HG03571 (cell line): ENCODE results near the gene FAM209A.
"Not testable (repeated sequence)": the region's sequence is repeated elsewhere in the genome, so short reads cannot be mapped to it uniquely, and the experiment has no call there.

Experiments used
- ATAC-seq: cut with Tn5 transposase; IDR thresholded peaks from one replicate; pipeline ENCODE4 v1.9.1; 2021; ENCODE audit not compliant: unreplicated experiment

FAM209A gene, protein sequence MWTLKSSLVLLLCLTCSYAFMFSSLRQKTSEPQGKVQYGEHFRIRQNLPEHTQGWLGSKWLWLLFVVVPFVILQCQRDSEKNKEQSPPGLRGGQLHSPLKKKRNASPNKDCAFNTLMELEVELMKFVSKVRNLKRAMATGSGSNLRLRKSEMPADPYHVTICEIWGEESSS

DNA sequence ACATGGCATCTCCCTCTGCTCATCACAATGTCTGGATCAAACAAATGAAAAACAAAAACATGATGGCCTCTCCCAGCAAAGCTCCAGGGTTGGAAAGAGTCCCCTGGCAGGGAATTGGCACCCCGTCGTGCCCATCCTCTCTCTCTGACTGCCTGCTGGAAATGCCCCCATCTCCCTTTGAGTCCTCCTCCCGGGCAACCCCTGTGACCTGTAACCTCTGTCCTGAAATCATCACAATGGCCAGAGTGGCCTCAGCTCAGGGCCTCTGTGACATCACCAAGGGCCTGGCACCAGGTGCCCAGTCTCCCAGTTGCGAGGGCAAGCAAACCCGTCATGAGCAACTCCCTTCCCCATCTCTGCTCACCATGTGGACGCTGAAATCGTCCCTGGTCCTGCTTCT lies at the start of gene FAM209A:
FAM209A (plus strand) TSS at position 301 of the 400 bp plus-strand sequence; CDS start at position 366, 65 bp downstream.
- ATAC-seq, result not testable (repeated sequence)

DNA sequence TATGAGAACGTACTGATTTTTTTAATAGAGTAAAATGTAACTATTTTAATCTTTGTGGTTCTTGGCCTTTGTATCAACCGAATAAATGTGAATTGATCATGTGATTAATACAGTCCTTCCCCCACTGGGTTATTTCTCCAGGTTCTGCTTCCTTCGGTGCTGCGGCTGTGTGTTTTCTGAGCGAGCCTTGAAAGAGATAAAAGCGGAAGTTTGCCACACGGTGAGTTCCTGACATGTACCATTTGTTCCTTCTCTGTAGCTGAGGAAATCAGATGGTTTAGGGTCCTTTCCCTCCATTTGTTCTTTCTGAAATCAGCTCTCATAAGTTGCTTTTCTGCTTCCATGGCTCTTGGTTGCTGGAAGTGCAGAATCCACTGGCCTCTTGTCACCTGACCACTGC lies 40.6 kb upstream of the FAM209A start:
- no peak for ATAC-seq

DNA sequence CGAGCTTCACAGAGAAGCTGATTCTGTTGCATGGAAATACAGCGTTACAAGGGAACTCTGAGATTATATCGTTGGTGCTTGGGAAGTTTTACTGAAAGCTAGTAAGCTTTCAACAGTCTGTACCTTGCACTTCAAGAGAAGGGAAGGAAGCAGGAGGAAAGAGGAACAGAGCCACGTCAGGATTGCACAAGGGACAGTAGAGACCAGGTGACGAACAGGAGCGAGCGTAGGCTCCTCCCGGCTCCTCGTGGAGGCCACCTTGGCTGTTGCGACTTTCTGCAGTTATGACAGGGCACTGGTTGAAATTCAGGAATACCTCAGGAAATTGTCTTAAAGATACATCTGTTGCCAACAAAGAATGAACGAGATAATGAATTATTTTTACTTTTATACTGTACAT lies 37.3 kb upstream of the FAM209A start:
- no peak for ATAC-seq

DNA sequence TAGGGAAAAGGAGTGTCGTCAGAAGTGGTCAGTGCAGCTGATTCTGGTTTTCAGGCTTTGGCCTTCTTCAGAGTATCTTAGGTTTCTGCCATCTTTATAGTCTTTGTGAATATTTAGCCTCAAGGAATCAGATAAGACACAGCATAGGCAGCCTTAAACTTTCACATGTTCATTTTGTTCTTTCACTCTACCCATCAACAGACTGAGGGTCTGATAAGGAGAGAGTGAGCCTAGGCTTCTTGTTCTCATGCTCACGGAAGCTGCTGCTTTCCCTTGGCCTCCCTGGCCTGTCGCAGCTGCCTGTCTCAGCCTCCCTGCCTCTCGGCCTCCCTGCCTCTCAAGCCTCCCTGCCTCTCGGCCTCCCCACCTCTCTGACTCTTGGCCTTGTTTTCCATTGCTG lies 36.0 kb upstream of the FAM209A start:
- ATAC-seq, result no peak

DNA sequence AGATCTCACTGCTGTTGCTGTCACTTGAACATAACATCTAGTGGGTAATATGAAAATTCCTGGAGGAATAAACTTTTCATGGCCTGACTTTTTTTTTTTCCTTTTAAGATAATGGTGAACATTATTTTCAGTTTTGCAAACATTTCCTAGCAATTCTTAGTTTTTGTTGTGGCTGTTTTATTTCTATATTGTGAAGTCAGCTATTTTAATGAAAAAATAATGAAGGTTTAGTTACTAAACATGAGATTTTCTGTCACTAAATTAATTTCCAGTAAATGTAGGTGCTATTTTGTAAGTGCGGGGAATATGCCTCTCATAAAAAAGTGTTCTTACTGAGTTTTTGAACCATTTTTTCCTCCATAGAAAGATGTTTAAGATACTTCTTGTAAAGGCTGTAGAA lies 23.4 kb upstream of the FAM209A start:
- no peak for ATAC-seq

DNA sequence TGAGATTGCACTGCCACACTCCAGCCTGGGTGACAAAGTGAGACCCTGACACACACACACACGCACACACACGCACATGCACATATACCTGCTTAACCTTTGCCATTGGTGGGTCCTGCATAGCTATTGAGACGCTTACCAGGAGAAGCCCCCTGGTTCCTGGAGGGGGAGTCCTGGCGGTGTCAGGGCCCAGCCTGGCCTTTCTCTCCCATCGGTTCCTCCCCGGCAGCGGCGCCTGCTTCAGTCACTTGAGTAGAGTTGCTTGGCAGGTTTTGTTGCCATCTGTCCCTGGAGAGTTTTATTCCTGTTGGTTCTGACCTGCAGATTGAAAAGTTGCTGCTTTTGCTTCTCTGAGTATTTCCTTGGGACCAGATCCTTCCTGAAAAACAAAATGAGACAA lies 20.6 kb upstream of the FAM209A start:
- no peak for ATAC-seq

DNA sequence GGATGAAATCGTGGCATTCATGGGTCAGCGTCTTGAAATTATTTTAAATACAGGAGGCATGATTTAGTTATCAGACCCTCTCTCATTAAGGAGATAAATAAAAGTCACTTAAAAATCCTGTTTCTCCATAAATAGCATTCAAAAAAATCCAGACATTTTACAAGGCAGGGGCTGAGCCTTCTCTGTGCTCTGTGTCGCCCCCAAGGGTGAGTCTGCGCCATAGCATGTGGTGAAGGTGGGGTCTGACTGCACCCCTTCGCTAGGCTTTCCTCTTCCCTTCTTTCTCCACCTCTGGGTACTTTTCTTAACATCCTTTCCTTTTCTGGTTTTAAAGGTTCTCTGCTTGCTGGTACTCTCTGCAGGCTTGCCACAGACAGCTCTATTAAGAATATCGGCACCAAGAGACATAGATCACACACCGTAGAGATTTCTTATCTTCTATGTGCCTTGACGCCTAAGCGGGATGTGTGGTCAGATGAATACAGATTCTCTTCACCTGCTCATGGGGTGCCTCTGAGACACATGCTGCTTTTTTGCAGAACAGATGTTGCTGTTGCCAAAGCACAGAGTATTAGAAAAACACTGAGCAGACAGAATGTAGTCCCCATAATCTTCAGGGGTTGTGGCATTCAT lies 20.1 kb upstream of the FAM209A start:
- ATAC-seq, result no peak

DNA sequence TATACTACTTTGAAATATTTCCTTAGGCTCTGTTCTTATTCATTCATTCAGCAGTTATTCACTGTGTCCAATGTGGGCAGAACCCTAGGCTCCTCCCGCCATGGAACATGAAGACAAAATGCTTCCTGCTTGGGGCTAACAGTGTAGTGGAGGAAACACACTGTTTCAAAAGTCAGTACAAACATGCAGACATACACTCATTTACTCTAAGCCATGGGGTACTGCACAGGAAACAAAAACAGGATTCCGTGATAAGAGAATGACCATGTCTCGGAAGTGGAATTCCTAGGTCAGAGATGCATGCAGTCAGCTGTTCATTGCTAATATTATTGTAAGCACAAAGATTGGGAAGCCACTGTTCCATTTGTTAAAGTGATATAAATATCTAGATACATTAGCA lies 18.4 kb upstream of the FAM209A start:
- no peak for ATAC-seq

DNA sequence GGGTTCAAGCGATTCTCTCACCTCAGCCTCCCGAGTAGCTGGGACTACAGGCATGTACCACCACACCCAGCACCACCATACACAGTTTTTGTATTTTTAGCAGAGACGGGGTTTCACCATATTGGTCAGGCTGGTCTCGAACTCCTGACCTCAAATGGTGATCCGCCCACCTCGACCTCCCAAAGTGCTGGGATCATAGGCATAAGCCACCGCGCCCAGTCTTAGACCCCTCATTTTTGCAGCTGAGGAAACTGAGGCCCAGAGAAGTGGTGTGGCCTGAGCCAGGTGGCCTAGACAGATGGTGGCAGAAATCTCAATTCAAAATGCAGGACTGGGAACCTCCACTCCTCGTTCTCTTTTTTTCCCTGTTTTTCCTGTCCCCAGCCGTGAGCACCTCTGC lies 12.6 kb upstream of the FAM209A start:
- ATAC-seq, result no peak

DNA sequence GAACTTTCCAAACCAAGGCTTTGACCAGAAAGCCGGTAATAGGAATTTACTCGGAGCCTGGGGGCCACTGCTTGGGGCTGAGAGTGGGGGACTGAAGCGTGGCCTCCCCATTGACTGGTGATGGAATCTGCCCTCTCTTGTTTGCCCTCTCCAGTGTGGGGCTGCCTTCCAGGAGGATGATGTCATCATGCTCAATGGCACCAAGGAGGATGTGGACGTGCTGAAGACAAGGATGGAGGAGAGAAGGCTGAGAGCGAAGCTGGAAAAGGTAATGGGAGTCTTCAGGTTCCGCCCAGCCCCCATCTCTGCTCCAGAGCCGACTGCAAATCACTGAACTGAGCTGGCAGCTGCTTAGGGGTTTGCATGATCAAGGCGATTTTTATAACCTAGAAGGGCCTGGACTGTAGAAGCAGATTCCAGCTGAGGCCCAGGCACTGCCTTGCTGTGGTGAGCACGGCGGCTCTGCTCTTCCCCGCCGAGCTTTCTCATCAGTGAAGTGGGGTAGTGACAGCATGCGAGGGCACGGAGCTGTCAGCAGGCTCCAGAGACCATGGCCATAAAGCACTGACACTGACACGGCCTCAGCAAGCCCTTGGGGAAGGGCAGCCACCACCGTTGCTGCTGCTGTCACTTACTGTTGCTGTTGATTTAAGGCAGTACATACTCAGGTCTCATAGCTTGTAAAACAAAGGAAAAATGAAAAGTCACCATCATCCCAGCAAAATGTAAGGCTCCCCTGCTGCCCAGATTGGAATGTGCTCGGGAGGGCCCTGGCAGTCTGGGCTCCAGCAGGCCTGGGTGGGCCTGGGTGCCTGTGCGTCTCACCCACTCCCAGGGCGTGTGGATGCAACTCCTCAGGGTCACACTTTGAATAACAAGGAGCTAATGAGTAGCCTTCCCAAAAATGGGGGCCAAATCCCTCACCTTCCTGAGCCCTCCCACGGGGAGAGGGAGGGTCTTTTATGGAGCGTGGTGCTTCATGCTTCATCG lies 11.1 kb upstream of the FAM209A start:
- no peak for ATAC-seq

DNA sequence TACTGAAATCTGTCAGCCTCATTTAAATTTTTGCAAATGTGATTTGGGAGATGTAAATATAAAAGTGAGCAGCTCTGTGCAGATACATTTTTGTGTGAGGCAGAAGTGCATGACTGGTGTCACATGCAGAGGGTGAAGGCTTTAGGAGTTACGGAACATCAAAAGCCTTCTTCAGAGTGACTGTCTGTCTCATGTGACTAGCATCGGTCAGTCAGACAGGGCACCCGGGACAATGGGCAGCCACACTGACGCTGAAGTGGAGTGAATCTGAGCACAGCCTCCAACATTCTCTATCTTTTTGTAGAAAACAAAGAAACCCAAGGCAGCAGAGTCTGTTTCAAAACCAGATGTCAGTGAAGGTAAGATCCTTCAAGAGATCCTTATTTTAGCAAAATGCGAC lies 7.9 kb upstream of the FAM209A start:
- no peak for ATAC-seq

DNA sequence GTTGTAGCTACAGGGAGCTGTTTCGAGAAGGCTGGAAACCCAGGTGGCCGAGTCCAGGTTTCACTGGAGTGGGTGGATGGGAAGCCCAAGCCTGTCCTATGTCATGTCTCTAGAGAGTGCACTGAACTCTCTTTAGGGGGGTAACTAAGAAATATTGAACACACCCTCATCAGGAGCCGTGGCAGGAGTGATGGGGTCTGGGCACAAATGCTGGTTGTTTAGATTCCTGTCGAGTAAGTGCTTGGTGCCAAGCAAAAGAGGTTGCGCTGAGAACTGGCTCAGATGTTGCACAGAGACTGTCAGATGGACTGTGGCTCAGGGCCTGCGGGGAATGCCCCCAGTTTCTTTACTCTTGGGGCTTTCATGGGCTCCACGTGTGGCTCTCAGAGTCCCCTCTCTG lies 7.3 kb upstream of the FAM209A start:
- no peak for ATAC-seq

DNA sequence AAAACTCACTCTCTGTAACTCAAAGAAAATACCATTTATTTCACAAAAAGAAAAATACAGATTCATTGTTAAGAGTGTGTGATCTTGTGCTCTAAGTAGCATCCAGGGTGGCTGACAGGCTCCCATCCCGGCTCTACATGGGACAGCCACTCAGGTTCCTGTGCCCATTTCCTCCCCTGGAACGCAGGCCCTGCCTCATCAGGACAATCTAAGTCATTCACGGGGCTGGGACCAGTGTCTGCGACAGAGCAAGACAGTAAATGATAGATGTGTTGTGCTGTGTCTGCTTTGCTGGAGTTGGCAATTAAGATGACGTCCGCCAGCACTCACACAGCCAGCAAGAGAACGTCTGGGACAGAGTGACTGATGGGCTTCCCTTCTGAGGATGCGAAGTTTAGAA lies 6.9 kb upstream of the FAM209A start:
- ATAC-seq, result no peak

DNA sequence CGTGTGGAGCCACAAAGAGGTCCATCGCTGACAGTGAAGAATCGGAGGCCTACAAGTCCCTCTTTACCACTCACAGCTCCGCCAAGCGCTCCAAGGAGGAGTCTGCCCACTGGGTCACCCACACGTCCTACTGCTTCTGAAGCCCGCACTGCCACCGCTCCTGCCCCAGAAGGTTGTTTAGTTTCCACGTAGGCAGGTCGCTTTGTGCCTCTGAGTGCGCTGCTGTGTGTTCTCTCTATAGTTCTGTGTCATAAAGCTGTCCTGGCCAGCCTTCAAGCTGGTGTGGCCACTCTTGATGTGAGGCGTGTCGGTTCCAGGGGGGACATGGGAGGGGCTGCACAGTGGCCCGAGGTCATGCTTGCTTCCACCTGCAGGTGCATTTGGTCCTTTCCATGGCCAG lies 6.4 kb upstream of the FAM209A start:
- ATAC-seq, result no peak

DNA sequence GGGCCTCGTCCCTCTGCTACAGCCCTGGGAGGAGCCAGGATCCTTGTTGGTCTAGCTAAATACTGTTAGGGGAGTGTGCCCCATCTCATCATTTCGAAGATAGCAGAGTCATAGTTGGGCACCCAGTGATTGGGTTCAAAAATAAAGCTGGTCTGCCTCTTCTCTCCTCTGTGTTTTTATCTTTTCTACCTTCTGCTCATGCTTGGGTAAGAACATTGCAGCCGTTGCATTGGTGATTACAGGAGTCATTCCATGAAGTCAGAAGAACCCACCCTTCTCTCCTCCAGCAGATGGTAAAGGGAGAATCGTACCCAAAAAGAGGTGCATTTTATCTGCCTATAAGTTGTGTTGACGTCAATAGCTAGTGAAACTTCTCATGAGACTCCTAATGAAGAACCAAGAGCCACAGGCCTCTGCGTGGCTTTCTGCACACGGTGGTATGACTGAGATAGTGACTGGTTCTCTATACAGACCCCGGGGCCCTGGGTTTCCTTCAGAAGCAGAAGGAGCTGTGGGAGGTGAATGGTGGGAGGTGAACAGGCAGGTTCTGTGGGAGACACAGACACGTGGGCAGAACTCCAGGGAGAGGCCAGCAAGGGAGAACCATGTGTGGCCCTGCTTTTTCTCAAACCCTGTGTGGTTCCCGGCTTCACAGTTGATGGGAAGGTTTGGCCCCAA lies 5.7 kb upstream of the FAM209A start:
- ATAC-seq, result no peak

DNA sequence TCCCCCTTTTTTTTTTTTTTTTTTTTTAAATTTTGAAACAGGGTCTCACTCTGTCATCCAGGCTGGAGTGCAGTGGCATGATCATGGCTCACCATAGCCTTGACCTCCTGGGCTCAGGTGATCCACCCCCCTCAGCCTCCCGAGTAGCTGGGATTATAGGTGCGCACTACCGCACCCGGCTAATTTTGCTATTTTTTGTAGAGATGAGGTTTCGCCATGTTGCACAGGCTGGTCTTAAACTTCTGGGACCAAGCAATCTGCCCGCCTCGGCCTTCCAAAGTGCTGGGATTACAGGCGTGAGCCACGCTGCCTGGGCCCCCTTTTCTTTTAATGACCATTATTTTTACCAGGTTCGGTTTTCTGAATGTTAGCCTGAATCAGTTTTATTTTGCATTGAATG lies 5.0 kb upstream of the FAM209A start:
- no peak for ATAC-seq

DNA sequence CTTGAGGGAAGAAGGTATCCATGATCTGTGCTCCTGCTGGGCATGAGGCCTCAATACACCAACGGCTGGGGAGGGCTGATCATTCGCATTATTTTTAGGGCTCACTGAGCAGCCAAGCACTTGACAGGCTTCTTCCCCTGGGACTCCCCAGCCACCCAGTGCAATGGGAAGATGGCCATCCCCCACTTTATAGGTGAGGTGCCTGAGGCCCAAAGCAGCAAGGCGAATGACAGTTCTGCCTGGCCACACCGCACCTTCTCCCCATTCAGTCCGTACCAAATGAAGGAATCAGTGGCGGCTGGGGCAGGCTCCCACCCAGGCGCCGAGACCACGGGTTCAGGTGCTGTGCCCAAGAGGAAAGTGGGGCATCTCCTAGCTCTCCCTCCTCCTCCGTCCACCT lies 4.4 kb upstream of the FAM209A start:
- ATAC-seq, result no peak

DNA sequence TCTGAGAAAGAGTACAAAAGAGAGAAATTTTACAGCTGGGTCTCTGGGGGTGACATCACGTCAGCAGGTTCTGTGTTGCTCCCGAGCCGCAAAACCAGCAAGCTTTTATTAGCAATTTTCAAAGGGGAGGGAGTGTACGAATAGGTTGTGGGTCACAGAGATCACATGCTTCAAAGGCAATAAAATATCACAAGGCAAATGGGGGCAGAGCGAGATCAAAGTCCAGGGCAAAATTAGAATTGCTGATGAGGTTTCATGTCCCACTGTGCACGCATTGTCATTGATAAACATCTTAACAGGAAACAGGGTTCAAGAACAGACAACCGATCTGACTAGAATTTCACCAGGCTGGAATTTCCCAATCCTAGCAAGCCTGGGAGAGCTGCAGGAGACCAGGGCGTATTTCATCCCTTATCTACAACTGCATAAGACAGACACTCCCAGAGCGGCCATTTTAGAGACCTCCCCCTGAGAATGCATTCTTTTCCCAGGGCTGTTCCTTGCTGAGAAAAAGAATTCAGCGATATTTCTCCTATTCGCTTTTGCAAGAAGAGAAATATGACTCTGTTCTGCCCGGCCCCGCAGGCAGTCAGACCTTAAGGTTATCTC lies 3.7 kb upstream of the FAM209A start:
- ATAC-seq, result not testable (repeated sequence)

DNA sequence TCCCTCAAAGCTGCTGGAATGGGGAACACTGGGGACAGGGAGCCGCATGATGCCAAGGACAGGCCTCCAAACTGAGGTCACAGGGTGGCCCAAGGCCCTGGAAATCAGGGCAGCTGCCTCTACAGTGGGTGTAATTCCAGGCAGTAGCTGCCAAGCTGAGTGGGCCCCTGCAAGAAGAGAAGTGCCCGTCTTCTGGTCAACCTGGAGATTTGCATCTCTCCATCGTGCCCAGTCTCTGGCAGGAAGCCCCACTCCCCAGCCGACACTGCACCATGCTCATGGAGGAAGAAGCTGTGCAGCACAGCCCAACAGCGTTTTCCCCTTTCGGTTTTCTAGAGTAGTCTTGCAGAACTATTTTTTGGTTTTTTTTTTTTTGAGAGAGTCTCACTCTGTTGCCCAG lies 2.2 kb upstream of the FAM209A start:
- ATAC-seq, result no peak

DNA sequence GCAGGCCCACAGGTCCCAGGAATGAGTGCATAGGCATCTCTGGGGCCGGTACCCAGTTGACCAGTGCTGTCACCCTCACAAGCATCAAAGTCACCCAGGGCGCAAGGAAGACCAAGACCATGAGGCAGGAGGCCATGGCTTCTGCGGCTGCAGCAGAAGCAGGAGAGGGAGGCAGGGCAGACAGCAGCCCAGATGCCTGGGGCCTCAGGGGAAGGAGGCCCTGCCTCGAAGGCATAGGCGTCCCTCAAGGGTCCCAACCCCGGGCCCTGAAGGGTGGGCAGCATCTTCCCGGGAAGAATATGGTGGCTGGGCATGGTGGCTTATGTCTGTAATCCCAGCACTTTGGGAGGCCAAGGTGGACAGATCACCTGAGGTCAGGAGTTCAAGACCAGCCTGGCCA lies 3.0 kb downstream of the FAM209A start:
- ATAC-seq, result no peak

DNA sequence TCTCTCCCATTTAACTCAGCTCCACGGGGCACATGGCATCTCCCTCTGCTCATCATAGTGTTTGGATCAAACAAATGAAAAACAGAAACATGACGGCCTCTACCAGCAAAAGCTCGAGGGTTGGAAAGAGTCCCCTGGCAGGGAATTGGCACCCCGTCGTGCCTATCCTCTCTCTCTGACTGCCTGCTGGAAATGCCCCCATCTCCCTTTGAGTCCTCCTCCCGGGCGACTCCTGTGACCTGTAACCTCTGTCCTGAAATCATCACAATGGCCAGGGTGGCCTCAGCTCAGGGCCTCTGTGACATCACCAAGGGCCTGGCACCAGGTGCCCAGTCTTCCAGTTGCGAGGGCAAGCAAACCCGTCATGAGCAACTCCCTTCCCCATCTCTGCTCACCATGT lies 8.4 kb downstream of the FAM209A start, which contains the start of gene FAM209B:
FAM209B (plus strand) TSS at position 301 of the 400 bp plus-strand sequence; CDS start at position 397, 96 bp downstream.
- not testable (repeated sequence) for ATAC-seq
